ENCODE measurements around the gene MRPS2. TPM values are rescaled to one million over a fixed set of nuclear protein-coding genes. Genes with fewer than 3 reads are reported as not detected.
"Not testable (repeated sequence)": the region's sequence is repeated elsewhere in the genome, so short reads cannot be mapped to it uniquely, and the experiment has no call there.

MRPS2 gene
- polyA plus RNA-seq, 1 experiment: 39.9 TPM

GRCh38 chr9:135456436-135457104 lies 43.9 kb upstream of the MRPS2 start:
- POLR2A ChIA-PET: no interaction called here
- TF ChIP-seq CTCF (IDR thresholded peaks at IDR 0.05; ENCODE audit: low read depth, low read length): no peak
- no peak for DNase-seq (ENCODE audit: low read depth, low spot score)
- CTCF ChIA-PET: no interaction called here
- Histone ChIP-seq H3K4me3 (ENCODE audit: low read depth, low read length) (no peak overlapping the region), H3K27me3 (ENCODE audit: control insufficient read depth, insufficient read depth, low read length) (peaks cover 22% of the 10 kb centered on the region), H3K9me3 (ENCODE audit: control insufficient read depth, insufficient read depth, low read length) (peaks cover 8% of the 10 kb centered on the region), H3K27ac (ENCODE audit: low read depth, low read length) (no peak overlapping the region)

GRCh38 chr9:135458478-135458877 lies 42.0 kb upstream of the MRPS2 start:
- CTCF ChIA-PET; H3K27ac ChIP-seq (ENCODE audit: low read depth, low read length); H3K4me3 ChIP-seq (ENCODE audit: low read depth, low read length); DNase-seq (ENCODE audit: low read depth, low spot score); POLR2A ChIA-PET; H3K9me3 ChIP-seq (ENCODE audit: control insufficient read depth, insufficient read depth, low read length): not testable (repeated sequence)
- H3K27me3 ChIP-seq (ENCODE audit: control insufficient read depth, insufficient read depth, low read length): peaks cover 22% of the 10 kb centered on the region

GRCh38 chr9:135461936-135462335 lies 38.5 kb upstream of the MRPS2 start:
- peaks cover 4% of the 10 kb centered on the region; the same call in 1 of the 2 replicates for H3K9me3 ChIP-seq (ENCODE audit: control insufficient read depth, insufficient read depth, low read length)
- H3K27me3 ChIP-seq (ENCODE audit: control insufficient read depth, insufficient read depth, low read length): no peaks in the 10 kb centered on the region
- H3K27ac ChIP-seq (ENCODE audit: low read depth, low read length): no peak overlapping the region
- H3K4me3 ChIP-seq (ENCODE audit: low read depth, low read length): no peak overlapping the region
- POLR2A ChIA-PET: no interaction called here
- DNase-seq (ENCODE audit: low read depth, low spot score): no peak
- CTCF ChIA-PET: no interaction called here
- no peak for TF ChIP-seq CTCF (IDR thresholded peaks at IDR 0.05; ENCODE audit: low read depth, low read length)

- Histone ChIP-seq H3K9me3 (ENCODE audit: control insufficient read depth, insufficient read depth, low read length) (peaks cover 4% of the 10 kb centered on the region; the same call in 1 of the 2 replicates), H3K27ac (ENCODE audit: low read depth, low read length) (no peak overlapping the region), H3K4me3 (ENCODE audit: low read depth, low read length) (no peak overlapping the region), H3K27me3 (ENCODE audit: control insufficient read depth, insufficient read depth, low read length) (no peaks in the 10 kb centered on the region)
- no peak for DNase-seq (ENCODE audit: low read depth, low spot score)
- TF ChIP-seq CTCF (IDR thresholded peaks at IDR 0.05; ENCODE audit: low read depth, low read length): no peak
- CTCF ChIA-PET: interaction anchor here (0.8 kb wide), 1 partner anchor 14 kb away, joined by 3 read pairs; no protein-coding TSS in a partner anchor
- POLR2A ChIA-PET: no interaction called here
Measured at GRCh38 chr9:135463140-135463539, 37.3 kb upstream of the MRPS2 start.

GRCh38 chr9:135464181-135464580 lies 36.3 kb upstream of the MRPS2 start:
- CTCF ChIA-PET: no interaction called here
- DNase-seq (ENCODE audit: low read depth, low spot score): no peak

More at GRCh38 chr9:135464181-135464580, 36.3 kb upstream of the MRPS2 start:
- no peak overlapping the region for H3K4me3 ChIP-seq (ENCODE audit: low read depth, low read length)
- H3K27ac ChIP-seq (ENCODE audit: low read depth, low read length): no peak overlapping the region
- TF ChIP-seq CTCF (IDR thresholded peaks at IDR 0.05; ENCODE audit: low read depth, low read length): no peak
- no peaks in the 10 kb centered on the region for H3K27me3 ChIP-seq (ENCODE audit: control insufficient read depth, insufficient read depth, low read length)
- H3K9me3 ChIP-seq (ENCODE audit: control insufficient read depth, insufficient read depth, low read length): peaks cover 4% of the 10 kb centered on the region; the same call in 1 of the 2 replicates
- POLR2A ChIA-PET: no interaction called here
